Fibroblast of mammary gland (primary cell): Measurements from ENCODE around the gene RPE65.
"Not testable (repeated sequence)": the region's sequence is repeated elsewhere in the genome, so short reads cannot be mapped to it uniquely, and the experiment has no call there.

Experiments used
- DNase-seq: peaks from one replicate; pipeline ENCODE4 v3.0.0-alpha.2; 2010; ENCODE audit warnings: low read depth
- H3K4me3 ChIP-seq: 2 replicates; pipeline ENCODE4 v1.5.1; 2011; ENCODE audit warnings: low read depth, mild to moderate bottlenecking, low read length, moderate library complexity; ENCODE audit not compliant: control insufficient read depth
- TF ChIP-seq, protein P1 (sequence below): conservative IDR thresholded peaks from 2 replicates; pipeline ENCODE4 v1.5.1; 2011; ENCODE audit warnings: low read depth, low read length, inconsistent platforms; ENCODE audit not compliant: control insufficient read depth, insufficient read depth

The RPE65 gene

GRCh38 chr1:68401506-68401905, 48.2 kb downstream of the RPE65 start:
- TF ChIP-seq, protein P1, sequence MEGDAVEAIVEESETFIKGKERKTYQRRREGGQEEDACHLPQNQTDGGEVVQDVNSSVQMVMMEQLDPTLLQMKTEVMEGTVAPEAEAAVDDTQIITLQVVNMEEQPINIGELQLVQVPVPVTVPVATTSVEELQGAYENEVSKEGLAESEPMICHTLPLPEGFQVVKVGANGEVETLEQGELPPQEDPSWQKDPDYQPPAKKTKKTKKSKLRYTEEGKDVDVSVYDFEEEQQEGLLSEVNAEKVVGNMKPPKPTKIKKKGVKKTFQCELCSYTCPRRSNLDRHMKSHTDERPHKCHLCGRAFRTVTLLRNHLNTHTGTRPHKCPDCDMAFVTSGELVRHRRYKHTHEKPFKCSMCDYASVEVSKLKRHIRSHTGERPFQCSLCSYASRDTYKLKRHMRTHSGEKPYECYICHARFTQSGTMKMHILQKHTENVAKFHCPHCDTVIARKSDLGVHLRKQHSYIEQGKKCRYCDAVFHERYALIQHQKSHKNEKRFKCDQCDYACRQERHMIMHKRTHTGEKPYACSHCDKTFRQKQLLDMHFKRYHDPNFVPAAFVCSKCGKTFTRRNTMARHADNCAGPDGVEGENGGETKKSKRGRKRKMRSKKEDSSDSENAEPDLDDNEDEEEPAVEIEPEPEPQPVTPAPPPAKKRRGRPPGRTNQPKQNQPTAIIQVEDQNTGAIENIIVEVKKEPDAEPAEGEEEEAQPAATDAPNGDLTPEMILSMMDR = no peak
- H3K4me3 ChIP-seq = no peak overlapping the region
- DNase-seq = no peak

DNA sequence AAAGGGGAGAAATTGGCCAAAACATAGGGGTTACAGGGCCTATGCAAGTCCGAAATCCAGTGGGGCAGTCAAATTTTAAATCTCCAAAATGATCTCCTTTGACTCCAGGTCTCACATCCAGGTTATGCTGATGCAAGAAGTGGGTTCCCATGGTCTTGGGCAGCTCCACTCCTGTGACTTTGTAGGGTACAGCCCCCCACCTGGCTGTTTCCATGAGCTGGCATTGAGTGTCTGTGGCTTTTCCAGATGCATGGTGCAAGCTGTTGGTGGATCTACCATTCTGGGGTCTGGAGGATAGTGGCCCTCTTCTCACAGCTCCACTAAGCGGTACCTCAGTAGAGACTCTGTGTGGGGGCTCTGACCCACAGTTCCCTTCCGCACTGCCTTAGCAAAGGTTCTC, 54.2 kb downstream of the RPE65 start:
- DNase-seq, H3K4me3 ChIP-seq: not testable (repeated sequence)

- not testable (repeated sequence) for H3K4me3 ChIP-seq, DNase-seq
Measured at GRCh38 chr1:68392474-68392873, 57.3 kb downstream of the RPE65 start.

DNA sequence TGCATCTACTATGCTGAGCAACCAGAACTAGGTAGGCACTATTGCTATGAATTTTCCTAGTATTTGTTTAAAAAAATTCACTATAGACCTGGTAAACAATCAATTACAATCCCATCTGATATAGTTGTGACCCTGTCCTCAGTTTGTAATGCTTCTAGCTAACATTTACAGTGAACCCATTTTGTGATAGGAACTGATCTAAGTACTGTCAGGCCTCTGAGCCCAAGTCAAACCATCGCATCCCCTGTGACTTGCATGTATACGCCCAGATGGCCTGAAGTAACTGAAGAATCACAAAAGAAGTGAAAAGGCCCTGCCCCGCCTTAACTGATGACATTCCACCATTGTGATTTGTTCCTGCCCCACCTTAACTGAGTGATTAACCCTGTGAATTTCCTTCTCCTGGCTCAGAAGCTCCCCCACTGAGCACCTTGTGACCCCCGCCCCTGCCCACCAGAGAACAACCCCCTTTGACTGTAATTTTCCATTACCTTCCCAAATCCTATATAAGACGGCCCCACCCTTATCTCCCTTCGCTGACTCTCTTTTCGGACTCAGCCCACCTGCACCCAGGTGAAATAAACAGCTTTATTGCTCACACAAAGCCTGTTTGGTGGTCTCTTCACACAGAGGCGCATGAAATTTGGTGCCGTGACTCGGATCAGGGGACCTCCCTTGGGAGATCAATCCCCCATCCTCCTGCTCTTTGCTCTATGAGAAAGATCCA, 63.8 kb downstream of the RPE65 start:
- DNase-seq, H3K4me3 ChIP-seq: not testable (repeated sequence)

- peak; percentile 92 for DNase-seq
- TF ChIP-seq, protein P1 = no peak
Measured at GRCh38 chr1:68384872-68385411, 64.8 kb downstream of the RPE65 start.

GRCh38 chr1:68384321-68384813, 65.4 kb downstream of the RPE65 start:
- TF ChIP-seq, protein P1 = peak; percentile 58
- DNase-seq = peak; percentile 100
- no peak overlapping the region for H3K4me3 ChIP-seq

More at GRCh38 chr1:68384872-68385411, 64.8 kb downstream of the RPE65 start:
- H3K4me3 ChIP-seq = no peak overlapping the region

- no peak overlapping the region for H3K4me3 ChIP-seq
- TF ChIP-seq, protein P1 = no peak
- DNase-seq = no peak
Measured at GRCh38 chr1:68383092-68383491, 66.7 kb downstream of the RPE65 start.

DNA sequence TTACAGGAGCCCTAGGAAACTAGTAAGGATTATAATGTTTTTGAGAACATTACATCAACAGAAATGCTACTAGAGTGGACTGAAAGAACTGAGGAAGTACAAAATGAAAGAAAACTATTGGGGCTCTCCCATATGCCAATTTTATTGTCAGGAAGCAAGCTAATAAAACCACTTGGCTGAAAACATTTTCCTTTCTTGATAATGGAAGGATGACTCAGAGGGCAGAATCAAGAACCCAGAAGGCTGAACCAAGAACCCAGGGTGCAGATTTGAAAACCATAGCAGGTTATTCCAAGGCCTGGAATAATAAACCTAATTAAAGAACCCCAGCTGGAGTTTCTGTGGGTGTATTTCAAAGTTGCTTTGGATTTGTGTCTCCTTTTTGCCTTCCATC, 70.7 kb downstream of the RPE65 start:
- DNase-seq = peak; percentile 25
- TF ChIP-seq, protein P1 = no peak

More for the DNA sequence above, 70.7 kb downstream of the RPE65 start:
- no peak overlapping the region for H3K4me3 ChIP-seq
